ENCODE data around the gene BPIFB6. TPM values are rescaled to one million over a fixed set of nuclear protein-coding genes. Genes with fewer than 3 reads are reported as not detected.
"Not testable (repeated sequence)": the region's sequence is repeated elsewhere in the genome, so short reads cannot be mapped to it uniquely, and the experiment has no call there.

The BPIFB6 gene
- total RNA-seq, 1 donor from 2014 or later, result not detected

- Mint-ChIP-seq H3K9me3 (ENCODE audit: unreplicated experiment) (no peaks in the 10 kb centered on the region), H3K4me1 (ENCODE audit: unreplicated experiment) (no peaks in the 10 kb centered on the region), H3K4me3 (ENCODE audit: unreplicated experiment) (no peak overlapping the region), H3K36me3 (ENCODE audit: low read depth, unreplicated experiment) (peaks cover 8% of the 10 kb centered on the region), H3K27me3 (ENCODE audit: unreplicated experiment) (peaks cover 10% of the 10 kb centered on the region), H3K27ac (ENCODE audit: unreplicated experiment) (no peak overlapping the region)
- TF ChIP-seq, protein P1, sequence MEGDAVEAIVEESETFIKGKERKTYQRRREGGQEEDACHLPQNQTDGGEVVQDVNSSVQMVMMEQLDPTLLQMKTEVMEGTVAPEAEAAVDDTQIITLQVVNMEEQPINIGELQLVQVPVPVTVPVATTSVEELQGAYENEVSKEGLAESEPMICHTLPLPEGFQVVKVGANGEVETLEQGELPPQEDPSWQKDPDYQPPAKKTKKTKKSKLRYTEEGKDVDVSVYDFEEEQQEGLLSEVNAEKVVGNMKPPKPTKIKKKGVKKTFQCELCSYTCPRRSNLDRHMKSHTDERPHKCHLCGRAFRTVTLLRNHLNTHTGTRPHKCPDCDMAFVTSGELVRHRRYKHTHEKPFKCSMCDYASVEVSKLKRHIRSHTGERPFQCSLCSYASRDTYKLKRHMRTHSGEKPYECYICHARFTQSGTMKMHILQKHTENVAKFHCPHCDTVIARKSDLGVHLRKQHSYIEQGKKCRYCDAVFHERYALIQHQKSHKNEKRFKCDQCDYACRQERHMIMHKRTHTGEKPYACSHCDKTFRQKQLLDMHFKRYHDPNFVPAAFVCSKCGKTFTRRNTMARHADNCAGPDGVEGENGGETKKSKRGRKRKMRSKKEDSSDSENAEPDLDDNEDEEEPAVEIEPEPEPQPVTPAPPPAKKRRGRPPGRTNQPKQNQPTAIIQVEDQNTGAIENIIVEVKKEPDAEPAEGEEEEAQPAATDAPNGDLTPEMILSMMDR (IDR thresholded peaks at IDR 0.05; ENCODE audit: unreplicated experiment), result no peak
- no peak for DNase-seq (ENCODE audit: low spot score)
These were observed 6.0 kb downstream of the BPIFB6 start for GRCh38 chr20:33037456-33037855.

GRCh38 chr20:33038243-33038642 lies 6.8 kb downstream of the BPIFB6 start:
- H3K27ac Mint-ChIP-seq (ENCODE audit: unreplicated experiment), result no peak overlapping the region

GRCh38 chr20:33042430-33042829 lies 11.0 kb downstream of the BPIFB6 start:
- TF ChIP-seq, protein P1 (IDR thresholded peaks at IDR 0.05; ENCODE audit: unreplicated experiment), result no peak
- no peak for DNase-seq (ENCODE audit: low spot score)
- Mint-ChIP-seq H3K4me3 (ENCODE audit: unreplicated experiment) (no peak overlapping the region), H3K4me1 (ENCODE audit: unreplicated experiment) (no peaks in the 10 kb centered on the region), H3K9me3 (ENCODE audit: unreplicated experiment) (peaks cover 7% of the 10 kb centered on the region), H3K36me3 (ENCODE audit: low read depth, unreplicated experiment) (peaks cover 11% of the 10 kb centered on the region), H3K27ac (ENCODE audit: unreplicated experiment) (no peak overlapping the region), H3K27me3 (ENCODE audit: unreplicated experiment) (peaks cover 6% of the 10 kb centered on the region)

More at GRCh38 chr20:33038243-33038642, 6.8 kb downstream of the BPIFB6 start:
- no peak overlapping the region for H3K4me3 Mint-ChIP-seq (ENCODE audit: unreplicated experiment)
- peaks cover 5% of the 10 kb centered on the region for H3K36me3 Mint-ChIP-seq (ENCODE audit: low read depth, unreplicated experiment)
- H3K4me1 Mint-ChIP-seq (ENCODE audit: unreplicated experiment), result no peaks in the 10 kb centered on the region
- peaks cover 9% of the 10 kb centered on the region for H3K27me3 Mint-ChIP-seq (ENCODE audit: unreplicated experiment)
- TF ChIP-seq, protein P1 (IDR thresholded peaks at IDR 0.05; ENCODE audit: unreplicated experiment), result no peak
- no peak for DNase-seq (ENCODE audit: low spot score)
- H3K9me3 Mint-ChIP-seq (ENCODE audit: unreplicated experiment), result no peaks in the 10 kb centered on the region

DNA sequence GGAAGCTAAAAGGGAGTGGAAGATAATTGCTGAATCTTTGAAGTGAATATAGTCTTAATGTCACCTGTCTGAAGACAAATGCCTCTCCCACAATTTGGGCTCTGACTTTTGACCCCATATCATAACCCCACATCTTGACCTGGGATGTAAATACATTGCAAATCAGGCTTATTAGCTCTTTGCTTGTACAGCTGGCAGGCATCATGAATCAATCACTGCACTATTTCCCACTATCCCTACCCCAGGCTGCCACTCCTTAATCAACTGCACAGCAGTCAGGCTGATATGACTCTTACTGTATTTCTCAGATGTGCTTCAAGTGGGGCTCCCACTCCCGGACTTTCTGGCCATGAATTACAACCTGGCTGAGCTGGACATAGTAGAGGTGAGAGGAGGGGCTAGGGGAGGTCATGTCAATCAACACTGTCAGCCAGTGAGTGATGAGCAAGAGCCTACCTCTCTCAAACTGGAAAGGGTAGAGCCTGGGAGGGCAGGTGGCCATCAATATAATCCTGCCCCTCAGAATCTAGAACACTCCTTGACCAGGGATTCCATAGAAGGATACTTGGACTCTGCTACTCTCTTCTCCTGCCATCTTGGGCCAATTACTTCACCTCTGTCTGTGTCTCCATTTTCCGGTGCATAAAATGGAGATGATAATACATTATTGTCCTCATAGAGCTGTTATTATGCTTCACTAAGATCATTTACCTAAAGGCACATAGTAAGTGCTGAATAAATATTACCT lies 11.7 kb downstream of the BPIFB6 start:
- Mint-ChIP-seq H3K4me1 (ENCODE audit: unreplicated experiment) (no peaks in the 10 kb centered on the region), H3K9me3 (ENCODE audit: unreplicated experiment) (peaks cover 7% of the 10 kb centered on the region), H3K27ac (ENCODE audit: unreplicated experiment) (no peak overlapping the region), H3K27me3 (ENCODE audit: unreplicated experiment) (peaks cover 5% of the 10 kb centered on the region), H3K36me3 (ENCODE audit: low read depth, unreplicated experiment) (peaks cover 7% of the 10 kb centered on the region), H3K4me3 (ENCODE audit: unreplicated experiment) (no peak overlapping the region)
- TF ChIP-seq, protein P1 (IDR thresholded peaks at IDR 0.05; ENCODE audit: unreplicated experiment), result no peak
- DNase-seq (ENCODE audit: low spot score), result no peak

DNA sequence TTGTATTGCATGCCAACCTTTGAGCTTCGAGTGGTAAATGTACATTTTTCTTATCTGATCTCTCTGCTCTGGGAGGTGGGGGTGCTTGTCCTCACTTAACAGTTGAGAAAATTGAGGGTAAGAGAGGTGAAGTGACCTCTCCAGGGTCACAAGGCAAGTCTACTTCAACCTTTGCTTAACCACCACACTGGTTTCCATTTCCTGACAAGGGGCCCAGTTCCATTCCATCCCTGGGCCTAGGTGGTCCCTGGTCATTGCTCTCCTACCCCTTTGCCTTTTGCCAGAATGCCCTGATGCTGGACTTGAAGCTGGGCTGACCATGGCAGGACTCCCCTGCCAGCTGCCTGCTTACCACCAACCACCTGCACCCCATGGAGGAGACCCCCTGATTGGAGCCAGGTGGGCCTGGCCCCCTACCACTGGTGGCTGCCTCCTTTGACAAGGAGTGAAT lies 12.3 kb downstream of the BPIFB6 start:
- Mint-ChIP-seq H3K4me3 (ENCODE audit: unreplicated experiment) (no peak overlapping the region), H3K27me3 (ENCODE audit: unreplicated experiment) (peaks cover 8% of the 10 kb centered on the region), H3K27ac (ENCODE audit: unreplicated experiment) (no peak overlapping the region), H3K4me1 (ENCODE audit: unreplicated experiment) (no peaks in the 10 kb centered on the region), H3K9me3 (ENCODE audit: unreplicated experiment) (peaks cover 7% of the 10 kb centered on the region), H3K36me3 (ENCODE audit: low read depth, unreplicated experiment) (peaks cover 7% of the 10 kb centered on the region)
- TF ChIP-seq, protein P1 (IDR thresholded peaks at IDR 0.05; ENCODE audit: unreplicated experiment), result no peak
- no peak for DNase-seq (ENCODE audit: low spot score)

DNA sequence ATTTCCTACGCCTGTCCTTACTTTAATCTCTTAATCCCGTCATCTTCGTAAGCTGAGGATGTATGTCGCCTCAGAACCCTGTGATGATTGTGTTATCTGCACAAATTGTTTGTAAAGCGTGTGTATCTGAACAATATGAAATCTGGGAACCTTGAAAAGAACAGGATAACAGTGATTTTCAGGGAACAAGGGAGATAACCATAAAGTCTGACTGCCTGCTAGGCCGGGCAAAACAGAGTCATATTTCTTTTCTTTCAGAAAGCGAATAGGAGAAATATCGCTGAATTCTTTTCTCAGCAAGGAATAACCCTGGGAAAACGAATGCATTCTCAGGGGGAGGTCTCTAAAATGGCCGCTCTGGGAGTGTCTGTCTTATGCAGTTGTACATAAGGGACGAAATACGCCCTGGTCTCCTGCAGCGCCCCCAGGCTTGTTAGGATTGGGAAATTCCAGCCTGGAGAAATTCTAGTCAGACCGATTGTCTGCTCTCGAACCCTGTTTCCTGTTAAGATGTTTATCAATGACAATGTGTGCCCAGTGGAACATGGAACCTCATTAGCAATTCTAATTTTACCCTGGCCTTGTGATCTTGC lies 13.8 kb downstream of the BPIFB6 start:
- H3K4me1 Mint-ChIP-seq (ENCODE audit: unreplicated experiment); H3K36me3 Mint-ChIP-seq (ENCODE audit: low read depth, unreplicated experiment); DNase-seq (ENCODE audit: low spot score); H3K9me3 Mint-ChIP-seq (ENCODE audit: unreplicated experiment); H3K4me3 Mint-ChIP-seq (ENCODE audit: unreplicated experiment); H3K27me3 Mint-ChIP-seq (ENCODE audit: unreplicated experiment): not testable (repeated sequence)
- H3K27ac Mint-ChIP-seq (ENCODE audit: unreplicated experiment), result peak overlapping the region; percentile 72
